Stimulated activated CD4-positive, alpha-beta T cell treated with anti-CD3 and anti-CD28 coated beads, Interleukin-4, amount 100 ng/mL, for 4 hours (primary cell): ENCODE results near the gene HS6ST3.
"Not testable (repeated sequence)": the region's sequence is repeated elsewhere in the genome, so short reads cannot be mapped to it uniquely, and the experiment has no call there.

Experiments used
- DNase-seq, 2 experiments: peaks; one replicate each; pipeline ENCODE4 v3.0.0-alpha.2; 2020

Gene HS6ST3

DNA sequence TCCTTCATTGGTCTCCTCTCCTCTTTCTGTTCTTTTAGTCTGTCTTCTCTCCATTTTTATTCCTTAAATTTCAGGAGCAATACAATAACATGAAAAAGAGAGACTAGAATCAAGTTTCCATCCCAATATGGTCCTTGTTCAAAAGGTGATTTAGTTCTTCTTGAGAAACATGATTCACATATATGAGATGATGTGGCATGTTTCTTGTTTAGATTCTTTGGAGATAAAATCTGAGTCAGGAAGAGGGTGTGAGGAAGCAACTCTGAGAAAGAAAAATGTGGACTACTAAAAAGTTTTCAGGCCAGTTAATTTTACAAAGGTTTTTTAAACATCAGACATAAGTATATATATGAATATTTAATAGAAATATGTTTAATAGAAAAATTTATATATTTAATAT, 673.0 kb downstream of the HS6ST3 start:
- DNase-seq = no peak

DNA sequence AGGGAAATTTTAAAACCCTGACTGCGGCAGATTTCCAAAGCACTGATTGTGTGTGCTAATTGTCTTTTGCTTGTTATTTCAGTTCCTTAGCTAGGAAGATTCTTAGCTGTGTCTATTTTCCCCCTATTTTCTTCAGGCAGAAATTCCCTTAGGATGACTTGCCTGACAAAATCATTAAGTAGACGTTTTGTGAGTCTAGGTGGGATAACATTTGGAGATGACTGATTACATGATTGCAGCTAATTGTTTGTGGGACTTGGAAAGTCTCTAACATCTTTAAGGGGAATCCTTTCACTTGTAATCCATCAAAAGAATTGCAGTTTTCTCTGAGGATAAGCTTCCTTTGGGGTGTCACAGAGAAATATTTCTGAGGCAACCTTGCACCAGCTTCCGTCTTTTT, 676.4 kb downstream of the HS6ST3 start:
- no peak for DNase-seq

DNA sequence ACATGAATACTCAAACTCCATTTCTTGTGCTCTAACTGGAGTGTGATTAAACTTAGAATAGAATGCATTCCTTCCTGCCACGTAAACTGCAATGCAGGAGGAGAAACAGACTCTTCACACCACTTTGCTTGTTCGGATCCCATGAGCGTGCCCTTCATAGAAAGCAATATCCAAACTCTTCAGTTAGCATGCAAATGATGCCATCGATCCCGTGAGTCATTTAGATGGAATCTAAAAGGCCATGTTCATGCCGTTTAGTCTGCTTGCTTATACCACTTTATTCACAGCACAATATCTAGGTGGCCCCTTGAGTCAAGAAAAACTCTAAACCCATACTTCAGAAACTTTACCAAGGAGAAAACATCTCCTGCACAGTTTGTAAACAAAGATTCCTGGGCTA, 678.6 kb downstream of the HS6ST3 start:
- DNase-seq = no peak

DNA sequence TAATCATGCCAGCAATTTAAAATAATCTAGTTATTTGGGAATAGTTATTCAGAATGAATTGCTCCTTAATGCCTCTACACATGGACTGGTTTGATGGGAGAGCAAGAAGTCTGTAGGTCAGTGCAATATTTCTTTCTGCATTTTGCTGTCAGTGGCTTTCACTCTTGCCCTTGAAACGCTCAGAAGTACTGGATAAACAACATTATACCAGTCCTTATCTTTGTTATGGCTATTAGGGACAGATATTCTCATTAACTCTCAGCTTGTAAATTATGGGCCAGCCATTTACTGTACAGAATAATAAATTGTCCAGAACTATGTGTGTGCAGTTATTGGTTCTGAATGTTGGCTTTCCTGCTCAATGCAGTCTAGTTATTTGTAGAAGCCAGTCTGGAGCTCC, 680.0 kb downstream of the HS6ST3 start:
- DNase-seq = no peak

DNA sequence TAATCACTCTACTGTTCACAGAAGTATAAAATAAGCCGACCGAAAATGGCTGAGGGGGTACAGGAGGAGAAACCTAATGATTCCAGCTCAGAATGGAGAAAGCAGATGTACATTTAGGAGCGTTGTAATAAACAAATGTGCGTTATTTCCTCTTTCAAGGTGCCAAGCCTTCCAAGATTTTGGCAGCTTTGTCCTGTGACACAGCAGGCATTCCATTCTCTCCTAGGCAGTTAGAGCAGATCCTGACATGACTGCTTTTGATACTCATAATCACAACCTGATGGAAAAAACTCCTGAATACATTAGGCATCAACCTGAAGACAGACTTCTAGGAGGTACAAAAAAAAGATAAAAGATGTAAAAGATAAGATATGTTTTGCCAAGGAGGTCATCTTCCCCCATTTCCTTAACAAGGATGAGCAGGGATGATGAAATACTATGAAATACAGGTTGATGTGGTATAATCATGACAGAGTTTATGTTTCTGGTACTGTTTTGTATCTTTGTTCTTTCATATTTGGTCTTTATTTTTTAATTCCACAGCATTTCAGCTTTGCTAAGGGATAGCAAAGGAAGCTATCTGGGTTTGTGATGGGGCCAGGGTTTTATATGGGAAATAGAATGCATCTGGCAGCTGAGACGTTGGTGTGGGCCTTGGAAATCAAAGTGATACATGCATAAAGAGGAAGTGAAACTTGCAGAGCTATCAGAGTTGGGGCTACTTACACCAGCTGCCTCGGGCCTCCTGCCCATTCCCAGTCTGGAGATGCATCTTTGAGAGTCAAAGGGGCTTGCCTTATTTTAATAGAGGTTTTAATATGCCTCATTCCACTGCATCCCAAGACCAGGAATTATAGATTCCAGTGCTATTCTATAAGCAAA, 681.8 kb downstream of the HS6ST3 start:
- DNase-seq = no peak

DNA sequence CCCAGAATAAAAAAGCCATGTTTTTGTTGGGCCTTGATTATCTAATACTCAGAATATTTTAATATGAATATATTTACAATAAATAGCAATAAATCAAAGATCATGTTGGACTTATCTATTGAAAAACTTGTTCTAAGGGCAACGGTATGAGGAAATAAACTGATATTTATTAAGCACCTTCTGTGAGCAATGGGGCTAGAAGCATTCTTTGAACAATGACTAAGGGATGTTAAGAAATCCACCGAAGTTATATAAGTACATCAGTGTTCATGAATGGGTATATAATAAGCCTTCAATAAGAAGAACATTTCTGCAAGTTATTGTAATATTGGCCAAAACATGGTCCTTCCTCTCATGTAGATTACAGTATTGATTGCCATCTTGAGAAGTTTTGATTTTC, 682.5 kb downstream of the HS6ST3 start:
- no peak for DNase-seq

DNA sequence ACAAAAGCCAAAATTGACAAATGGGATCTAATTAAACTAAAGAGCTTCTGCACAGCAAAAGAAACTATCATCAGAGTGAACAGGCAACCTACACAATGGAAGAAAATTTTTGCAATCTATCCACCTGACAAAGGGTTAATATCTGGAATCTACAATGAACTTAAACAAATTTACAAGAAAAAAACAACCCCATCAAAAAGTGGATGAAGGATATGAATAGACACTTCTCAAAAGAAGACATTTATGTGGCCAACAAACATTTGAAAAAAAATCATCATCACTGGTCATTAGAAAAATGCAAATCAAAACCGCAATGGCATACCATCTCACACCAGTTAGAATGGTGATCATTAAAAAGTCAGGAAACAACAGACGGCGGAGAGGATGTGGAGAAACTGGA, 688.4 kb downstream of the HS6ST3 start:
- DNase-seq = not testable (repeated sequence)

DNA sequence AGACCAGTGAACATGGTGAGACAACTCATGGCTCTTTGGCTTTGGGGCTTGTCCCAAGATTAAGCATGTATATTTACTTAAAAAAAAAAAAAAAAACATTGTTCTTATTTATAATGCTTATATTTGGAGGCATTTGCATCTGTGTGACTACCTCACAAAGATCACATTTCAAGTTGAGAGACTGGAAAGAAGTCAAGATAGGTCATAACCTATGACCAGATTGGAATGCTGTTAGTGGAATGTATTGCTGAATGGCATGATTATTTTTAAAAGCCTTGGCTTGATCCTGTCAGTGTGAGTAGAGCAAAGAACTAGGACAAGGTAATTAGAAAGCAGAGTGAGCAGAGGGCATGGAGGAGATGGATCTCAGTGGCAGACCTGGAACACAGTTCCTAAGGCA, 689.8 kb downstream of the HS6ST3 start:
- DNase-seq = no peak

DNA sequence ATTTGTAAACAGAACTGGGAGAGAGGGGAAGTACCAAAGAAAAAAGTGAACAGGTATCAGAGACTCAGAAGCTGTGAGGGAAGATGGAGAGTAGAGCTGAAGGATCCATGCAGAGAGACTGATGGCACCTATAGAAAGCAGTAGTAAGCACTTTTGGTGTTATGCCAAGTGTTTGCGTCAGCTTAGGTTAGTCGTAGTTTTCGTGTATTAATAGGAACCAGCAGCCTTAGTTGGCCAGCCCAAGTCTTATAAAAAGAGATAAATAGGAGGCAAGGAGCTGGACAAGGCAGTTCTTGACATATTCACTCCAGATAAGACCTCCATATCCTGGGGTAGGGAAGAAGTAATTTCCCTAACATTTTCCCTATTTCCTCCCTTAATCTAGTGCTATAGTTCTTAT, 690.2 kb downstream of the HS6ST3 start:
- DNase-seq = no peak

DNA sequence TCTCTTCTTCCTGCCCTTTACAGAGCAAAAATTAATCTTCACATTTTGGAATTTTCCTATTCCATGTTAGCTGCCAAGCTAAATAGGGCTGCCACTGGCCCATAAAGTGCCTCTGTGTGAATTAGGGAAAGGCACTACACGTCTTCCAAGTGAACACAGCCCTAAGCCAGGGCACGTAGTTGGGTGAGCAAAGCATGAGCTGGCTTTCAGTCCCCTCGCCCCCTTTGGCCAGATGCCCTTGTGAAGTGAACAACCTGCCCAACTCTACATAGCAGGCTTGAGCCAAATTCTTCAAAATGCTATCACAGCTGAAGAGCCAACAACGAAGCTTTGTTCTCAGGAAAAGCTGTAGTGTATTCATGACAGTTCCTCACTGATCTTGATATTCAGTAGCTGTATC, 691.2 kb downstream of the HS6ST3 start:
- no peak for DNase-seq

DNA sequence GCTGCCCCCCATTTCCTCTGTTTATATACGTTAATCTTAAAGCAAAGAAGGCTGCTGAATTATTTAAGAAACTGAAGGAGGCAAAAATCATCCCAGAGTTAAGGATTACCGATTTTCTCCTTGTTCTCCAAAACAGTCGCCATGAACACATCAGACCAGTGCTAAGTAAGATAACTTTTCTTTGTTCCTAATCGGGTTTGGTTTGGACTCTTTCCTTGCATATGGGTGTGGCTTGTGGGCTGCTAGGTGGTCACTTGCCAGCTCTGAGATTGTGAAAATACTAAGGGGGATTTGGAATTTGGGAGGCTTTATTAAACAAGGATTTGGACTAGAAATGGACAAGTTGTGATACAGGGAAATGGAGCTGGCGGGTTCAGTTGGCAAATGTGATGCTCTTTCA, 692.3 kb downstream of the HS6ST3 start:
- no peak for DNase-seq

DNA sequence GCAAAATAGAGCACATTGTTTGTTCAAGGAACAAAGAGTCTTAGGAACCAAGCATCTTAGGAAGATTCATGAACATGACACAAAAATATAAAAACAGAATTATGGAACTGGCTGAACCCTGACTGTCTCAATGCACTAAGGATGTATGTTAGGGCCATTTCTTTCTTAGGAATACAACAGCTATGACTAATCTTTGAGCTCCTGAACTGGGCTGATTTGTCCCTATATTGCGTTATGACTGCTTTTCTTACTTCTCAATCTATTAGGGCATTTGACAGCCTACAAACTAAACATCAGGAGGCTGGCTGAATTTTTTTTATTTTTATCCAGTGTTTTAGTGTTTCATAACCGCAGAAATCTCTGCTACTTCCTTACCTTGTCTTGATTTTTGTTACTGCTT, 693.1 kb downstream of the HS6ST3 start:
- DNase-seq = no peak

DNA sequence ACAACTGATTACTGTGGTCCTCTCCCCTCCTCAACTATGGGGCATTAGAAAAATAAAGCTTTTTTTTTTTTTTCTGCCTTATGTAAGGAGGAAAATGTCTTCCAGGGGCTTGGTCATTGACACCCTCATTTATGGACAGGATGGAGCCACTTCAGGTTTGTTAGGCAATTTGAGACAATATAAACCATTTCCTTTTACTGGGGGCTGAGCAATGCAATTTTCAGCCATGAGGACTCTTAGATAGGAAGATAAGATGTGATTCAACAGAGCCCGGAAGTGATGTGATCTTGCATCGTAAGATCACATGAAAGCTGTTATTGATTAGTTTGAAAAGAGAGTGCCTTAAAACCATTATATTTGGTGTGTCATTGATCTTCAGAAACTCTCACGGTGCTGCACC, 693.6 kb downstream of the HS6ST3 start:
- no peak for DNase-seq

DNA sequence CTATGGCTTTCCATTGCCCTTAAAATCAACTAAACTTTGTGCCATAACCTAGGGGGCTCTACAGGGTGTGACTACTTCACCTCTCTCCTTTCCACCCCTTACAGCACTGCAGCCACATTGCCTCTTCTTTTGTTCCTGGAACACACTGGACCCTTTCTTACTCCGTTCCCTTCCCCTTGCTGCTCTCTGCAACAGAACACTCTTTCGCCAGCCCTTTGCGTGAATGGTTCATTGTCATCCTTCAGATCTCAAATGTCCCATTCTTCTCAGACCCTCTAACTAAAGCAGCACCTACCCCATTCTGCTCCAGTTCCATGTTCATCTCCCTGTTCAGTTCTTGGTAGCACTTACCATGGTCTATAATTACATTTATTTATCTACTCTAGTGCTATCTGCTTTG, 696.1 kb downstream of the HS6ST3 start:
- no peak for DNase-seq

DNA sequence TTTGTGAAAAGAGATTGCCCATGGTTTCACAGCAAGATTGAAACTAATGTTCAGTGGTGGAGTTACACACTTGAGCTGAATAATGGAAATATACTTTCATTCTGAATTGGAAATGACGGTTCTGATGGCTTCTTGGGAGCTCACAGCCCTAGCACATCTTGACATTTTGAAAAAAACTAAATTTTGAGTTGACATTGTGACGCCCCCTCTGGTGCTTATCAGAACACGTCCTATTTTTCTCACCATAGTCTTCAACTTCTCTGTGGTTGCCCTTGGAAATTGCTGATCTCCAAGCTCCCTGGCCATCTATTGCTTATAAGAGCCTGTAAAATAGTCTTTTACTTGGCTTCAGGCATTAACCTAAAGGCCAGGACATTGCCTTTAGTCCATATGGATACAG, 702.3 kb downstream of the HS6ST3 start:
- DNase-seq = no peak

DNA sequence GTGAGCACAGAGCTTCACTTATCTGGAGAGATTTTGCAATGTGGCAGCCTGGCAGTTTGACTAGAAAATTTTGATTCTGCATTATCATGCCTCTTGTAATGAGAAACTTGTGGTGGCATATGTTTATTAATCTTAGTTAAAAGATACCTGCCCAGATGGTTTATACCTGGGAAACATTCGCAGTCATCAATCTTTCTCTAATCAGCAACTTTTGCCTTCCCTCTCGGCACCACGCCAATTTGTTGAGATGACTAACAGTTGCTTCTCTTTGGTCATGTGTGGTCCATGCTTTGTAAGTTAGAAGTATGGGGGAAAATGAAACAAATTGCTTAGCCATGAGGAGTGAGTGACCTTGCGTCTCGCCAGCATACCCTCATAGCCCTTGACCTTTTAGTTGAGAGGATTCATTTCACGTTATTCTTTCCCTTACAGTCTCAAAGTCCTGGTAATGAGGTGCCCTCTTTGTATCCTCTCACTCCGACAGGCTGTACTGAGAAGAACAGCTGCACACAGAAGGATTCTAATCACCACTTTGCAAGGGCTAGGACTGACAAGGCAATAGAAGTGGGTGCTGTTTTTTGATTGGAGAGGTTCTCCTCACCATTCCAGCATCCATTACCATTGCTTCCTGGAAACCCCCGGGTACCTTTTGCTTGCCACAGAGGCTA, 703.0 kb downstream of the HS6ST3 start:
- no peak for DNase-seq

DNA sequence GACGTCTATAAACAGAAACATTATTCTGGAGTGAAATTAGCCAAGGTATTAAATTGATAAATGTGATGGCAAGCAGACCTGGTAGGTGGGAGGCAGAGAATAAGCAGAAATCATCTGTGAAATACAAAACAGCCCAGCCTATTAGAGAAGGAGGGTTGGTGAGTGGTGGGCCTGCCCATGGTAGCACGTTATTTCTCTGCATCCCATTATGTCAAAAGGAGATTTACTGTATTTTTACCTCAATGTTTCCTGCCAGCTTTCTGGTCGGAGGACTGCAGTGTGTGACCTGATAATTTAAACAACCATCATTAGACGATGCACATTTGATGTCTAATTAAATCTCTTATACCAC, 703.5 kb downstream of the HS6ST3 start:
- no peak for DNase-seq

DNA sequence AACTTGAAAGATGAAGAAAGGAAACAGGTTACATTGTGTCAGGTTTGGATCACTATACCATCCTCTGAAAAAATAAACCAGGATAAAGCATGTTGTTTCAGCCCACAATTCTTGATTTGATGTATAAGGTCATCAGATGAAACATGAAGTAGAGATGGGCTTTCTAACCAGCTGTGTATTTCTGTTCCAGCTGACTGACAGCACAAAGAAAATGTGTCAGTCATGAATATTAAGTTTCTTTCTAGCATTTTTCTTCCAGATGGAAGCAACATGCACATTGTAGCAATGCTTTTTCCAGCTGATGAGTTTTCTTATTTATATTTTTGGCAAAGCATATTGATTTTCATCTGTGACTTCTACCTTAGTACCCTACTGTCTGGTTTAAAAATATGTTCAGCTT, 704.8 kb downstream of the HS6ST3 start:
- DNase-seq = no peak

DNA sequence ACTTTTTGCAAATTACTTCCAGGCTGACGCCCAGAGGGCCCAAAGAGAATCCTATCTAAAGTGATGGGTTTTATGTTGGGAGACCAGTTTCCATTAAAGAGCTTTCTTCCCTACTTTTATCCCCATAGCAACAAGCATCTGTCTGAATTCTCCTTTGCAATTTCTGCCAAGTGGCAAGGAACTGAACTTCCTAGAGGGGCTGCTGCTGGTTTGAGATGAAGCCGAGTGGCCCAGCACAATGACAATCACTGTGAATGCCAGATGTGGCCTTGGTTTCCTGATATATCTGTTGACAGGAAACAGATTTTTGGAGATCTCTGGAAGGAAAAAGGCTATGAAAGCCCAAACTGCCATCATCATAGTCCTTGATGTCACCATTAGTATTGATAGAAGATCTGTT, 705.8 kb downstream of the HS6ST3 start:
- DNase-seq = no peak

DNA sequence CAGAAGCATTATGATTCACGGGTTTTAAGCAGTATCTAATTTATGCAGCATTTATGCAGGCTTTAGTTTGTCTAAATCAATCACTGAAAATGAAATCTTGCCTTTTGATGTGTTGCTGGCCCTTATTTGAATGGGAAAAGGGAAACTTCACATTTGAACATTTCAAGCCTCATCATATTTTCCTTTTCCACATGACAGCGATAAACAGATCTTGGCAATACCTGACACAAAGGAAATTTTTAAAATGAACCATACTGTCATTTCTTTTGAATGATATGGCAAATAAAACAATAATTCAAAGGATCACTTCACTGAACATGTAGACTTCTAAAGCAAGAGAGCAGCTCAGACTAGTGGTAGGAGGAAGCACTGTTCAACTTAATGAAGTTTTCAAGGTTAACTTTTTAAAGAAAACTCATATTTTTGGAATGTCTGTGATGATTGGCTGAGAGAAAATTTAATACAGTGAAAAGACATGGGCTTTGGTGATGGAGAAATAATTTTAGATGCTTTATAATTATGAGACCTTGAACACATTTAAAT, 706.3 kb downstream of the HS6ST3 start:
- DNase-seq = no peak

DNA sequence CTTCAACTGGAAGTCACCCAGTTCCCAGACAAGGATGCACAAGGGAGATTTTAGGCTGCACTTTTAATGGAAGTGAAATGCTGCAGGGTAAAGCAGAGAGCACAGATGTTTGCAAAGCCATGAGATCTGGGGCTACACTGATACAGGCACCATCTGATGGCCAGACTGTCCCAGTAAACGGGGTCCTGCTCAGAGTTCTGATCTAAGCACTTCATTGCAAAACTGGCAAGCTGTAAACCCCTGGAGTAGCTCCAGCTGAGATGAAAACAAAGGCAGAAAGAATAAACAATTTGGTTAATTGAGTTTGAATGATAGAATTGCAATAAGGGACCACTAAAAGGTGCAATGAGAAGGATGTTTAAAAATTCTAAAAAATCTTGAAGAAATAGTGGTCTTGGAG, 707.2 kb downstream of the HS6ST3 start:
- no peak for DNase-seq

DNA sequence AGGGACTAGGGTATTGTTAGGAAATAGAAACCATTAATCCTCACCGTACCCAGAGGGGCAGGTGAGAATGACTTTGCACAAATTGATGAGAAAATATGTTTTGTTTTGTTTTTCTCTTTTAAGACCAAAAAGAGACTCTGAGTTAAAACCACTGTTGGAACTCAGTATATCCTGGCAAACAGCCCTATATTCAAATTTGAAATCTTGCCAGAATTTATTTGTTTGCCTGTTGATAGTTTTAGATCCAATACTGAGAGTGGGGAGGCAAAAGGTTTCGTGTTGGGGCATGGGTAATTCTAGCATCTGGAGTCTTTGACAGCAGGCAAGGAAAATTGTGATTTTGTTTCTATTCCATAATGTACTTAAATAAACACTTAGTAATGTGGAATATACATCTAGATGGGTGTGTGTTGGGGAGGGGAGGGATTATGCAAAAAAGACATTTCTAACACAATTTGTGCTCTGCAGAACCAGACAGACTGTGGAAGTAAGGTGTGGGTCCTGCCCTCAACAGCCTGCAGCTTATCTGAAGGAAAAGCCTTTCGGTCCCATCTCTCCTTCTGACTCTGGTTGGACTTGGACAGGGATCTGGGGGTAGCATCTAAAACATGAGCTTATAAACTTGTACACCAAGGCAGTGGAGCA, 713.7 kb downstream of the HS6ST3 start:
- DNase-seq = no peak

DNA sequence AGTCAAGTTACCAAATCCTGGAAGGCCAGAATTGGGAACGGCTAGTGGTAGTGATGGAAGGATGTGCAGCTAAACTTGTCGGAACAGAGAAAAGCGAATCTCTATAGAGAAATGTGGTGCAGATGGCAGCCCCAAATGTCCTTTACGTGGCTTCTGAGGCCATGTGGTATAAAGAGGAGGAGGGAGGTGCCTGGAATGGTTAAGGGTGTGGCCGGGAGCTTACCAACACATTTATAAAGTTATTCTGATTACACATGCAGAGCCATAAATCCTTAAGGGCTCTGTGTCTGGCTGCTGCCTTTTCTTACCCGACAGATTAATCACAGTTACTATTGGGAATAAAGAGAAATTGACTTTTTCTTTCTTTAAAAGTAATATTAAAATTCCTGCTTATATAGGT, 714.3 kb downstream of the HS6ST3 start:
- DNase-seq = no peak

DNA sequence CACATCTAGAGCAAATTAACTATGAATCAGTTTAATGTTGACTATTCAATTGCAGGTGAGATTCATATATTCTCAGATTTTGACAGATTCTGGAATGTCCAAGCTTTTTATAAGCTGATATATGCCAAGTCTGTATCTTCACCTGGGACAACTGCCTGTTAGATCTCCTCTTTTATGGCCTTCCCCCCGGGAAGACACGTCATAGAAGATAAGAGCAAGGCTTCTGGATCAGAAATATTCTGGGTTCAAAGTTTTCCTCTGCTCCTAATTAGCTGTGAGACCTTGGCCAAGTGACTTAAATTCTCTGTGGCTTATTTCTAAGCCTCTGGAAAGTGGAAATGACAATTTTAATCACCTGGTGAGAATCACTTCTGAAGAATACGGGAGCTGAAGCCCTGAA, 716.8 kb downstream of the HS6ST3 start:
- DNase-seq = no peak
